ENCODE measurements around the gene MISP3. TPM values are rescaled to one million over a fixed set of nuclear protein-coding genes. Genes with fewer than 3 reads are reported as not detected.

Gene MISP3
- total RNA-seq, 1 donor from 2014 or later: 3.5 TPM

GRCh38 chr19:14086098-14086497, 13.5 kb downstream of the MISP3 start:
- no peak for TF ChIP-seq CTCF (IDR thresholded peaks at IDR 0.05; ENCODE audit: unreplicated experiment)
- no peaks in the 10 kb centered on the region for H3K9me3 Mint-ChIP-seq (ENCODE audit: low read depth)

GRCh38 chr19:14088634-14089411, 16.2 kb downstream of the MISP3 start:
- Mint-ChIP-seq H3K4me3 (ENCODE audit: low read depth) (peak overlapping the region; percentile 81), H3K4me1 (ENCODE audit: low read depth) (peaks cover 15% of the 10 kb centered on the region), H3K9me3 (ENCODE audit: low read depth) (peaks cover 3% of the 10 kb centered on the region), H3K27me3 (peaks cover 3% of the 10 kb centered on the region), H3K27ac (no peak overlapping the region), H3K36me3 (ENCODE audit: insufficient read depth) (peaks cover 18% of the 10 kb centered on the region)
- DNase-seq (ENCODE audit: low spot score, unreplicated experiment): no peak
- TF ChIP-seq CTCF (IDR thresholded peaks at IDR 0.05; ENCODE audit: unreplicated experiment): no peak

More at GRCh38 chr19:14086098-14086497, 13.5 kb downstream of the MISP3 start:
- no peak for DNase-seq (ENCODE audit: low spot score, unreplicated experiment)
- peaks cover 11% of the 10 kb centered on the region for H3K4me1 Mint-ChIP-seq (ENCODE audit: low read depth)
- peaks cover 11% of the 10 kb centered on the region for H3K36me3 Mint-ChIP-seq (ENCODE audit: insufficient read depth)
- H3K27ac Mint-ChIP-seq: no peak overlapping the region
- H3K4me3 Mint-ChIP-seq (ENCODE audit: low read depth): no peak overlapping the region
- peaks cover 3% of the 10 kb centered on the region for H3K27me3 Mint-ChIP-seq

DNA sequence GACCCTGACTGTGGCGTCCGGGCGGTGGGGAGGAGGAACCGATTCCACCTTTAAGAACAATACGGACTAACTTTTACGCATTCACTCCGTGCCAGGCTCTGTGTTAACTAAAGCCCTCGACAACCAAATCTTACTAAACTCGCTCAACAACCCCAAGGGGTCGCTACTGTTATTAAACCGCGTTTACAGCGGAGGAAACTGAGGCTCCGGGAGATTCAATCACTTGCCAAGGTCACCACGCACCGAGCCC, 16.8 kb downstream of the MISP3 start:
- Mint-ChIP-seq H3K4me1 (ENCODE audit: low read depth) (peaks cover 15% of the 10 kb centered on the region), H3K27ac (no peak overlapping the region), H3K9me3 (ENCODE audit: low read depth) (peaks cover 3% of the 10 kb centered on the region), H3K36me3 (ENCODE audit: insufficient read depth) (peaks cover 18% of the 10 kb centered on the region), H3K27me3 (peaks cover 3% of the 10 kb centered on the region), H3K4me3 (ENCODE audit: low read depth) (peak overlapping the region; percentile 81)
- no peak for DNase-seq (ENCODE audit: low spot score, unreplicated experiment)
- peak; percentile 31 for TF ChIP-seq CTCF (IDR thresholded peaks at IDR 0.05; ENCODE audit: unreplicated experiment)

- Mint-ChIP-seq H3K4me3 (ENCODE audit: low read depth) (peak overlapping the region; percentile 81), H3K9me3 (ENCODE audit: low read depth) (peaks cover 3% of the 10 kb centered on the region), H3K36me3 (ENCODE audit: insufficient read depth) (peaks cover 22% of the 10 kb centered on the region), H3K27ac (no peak overlapping the region), H3K4me1 (ENCODE audit: low read depth) (peaks cover 15% of the 10 kb centered on the region), H3K27me3 (peaks cover 3% of the 10 kb centered on the region)
- DNase-seq (ENCODE audit: low spot score, unreplicated experiment): peak; percentile 45
- no peak for TF ChIP-seq CTCF (IDR thresholded peaks at IDR 0.05; ENCODE audit: unreplicated experiment)
These were observed 17.3 kb downstream of the MISP3 start for GRCh38 chr19:14089662-14090508.

GRCh38 chr19:14090509-14091080, 18.0 kb downstream of the MISP3 start, which contains the start of gene SAMD1:
TSS of gene SAMD1 (minus strand) at chr19:14090751.
- TF ChIP-seq CTCF (IDR thresholded peaks at IDR 0.05; ENCODE audit: unreplicated experiment): no peak
- DNase-seq (ENCODE audit: low spot score, unreplicated experiment): peak; percentile 66
- Mint-ChIP-seq H3K27me3 (peaks cover 3% of the 10 kb centered on the region), H3K4me1 (ENCODE audit: low read depth) (peaks cover 12% of the 10 kb centered on the region), H3K27ac (peak within 1 kb of the TSS; percentile 98), H3K36me3 (ENCODE audit: insufficient read depth) (peaks cover 20% of the 10 kb centered on the region), H3K9me3 (ENCODE audit: low read depth) (peaks cover 3% of the 10 kb centered on the region), H3K4me3 (ENCODE audit: low read depth) (peak within 1 kb of the TSS; percentile 96)

Measured in progenitor cell of endocrine pancreas (in vitro differentiated cells).